NCI-H128 (cell line): ENCODE measurements around the gene PLBD1.

Source experiments
- DNase-seq: peaks from one replicate; lab custom pipeline; 2025; ENCODE audit not compliant: unreplicated experiment; lab: John Stamatoyannopoulos, UW

Gene PLBD1

DNA sequence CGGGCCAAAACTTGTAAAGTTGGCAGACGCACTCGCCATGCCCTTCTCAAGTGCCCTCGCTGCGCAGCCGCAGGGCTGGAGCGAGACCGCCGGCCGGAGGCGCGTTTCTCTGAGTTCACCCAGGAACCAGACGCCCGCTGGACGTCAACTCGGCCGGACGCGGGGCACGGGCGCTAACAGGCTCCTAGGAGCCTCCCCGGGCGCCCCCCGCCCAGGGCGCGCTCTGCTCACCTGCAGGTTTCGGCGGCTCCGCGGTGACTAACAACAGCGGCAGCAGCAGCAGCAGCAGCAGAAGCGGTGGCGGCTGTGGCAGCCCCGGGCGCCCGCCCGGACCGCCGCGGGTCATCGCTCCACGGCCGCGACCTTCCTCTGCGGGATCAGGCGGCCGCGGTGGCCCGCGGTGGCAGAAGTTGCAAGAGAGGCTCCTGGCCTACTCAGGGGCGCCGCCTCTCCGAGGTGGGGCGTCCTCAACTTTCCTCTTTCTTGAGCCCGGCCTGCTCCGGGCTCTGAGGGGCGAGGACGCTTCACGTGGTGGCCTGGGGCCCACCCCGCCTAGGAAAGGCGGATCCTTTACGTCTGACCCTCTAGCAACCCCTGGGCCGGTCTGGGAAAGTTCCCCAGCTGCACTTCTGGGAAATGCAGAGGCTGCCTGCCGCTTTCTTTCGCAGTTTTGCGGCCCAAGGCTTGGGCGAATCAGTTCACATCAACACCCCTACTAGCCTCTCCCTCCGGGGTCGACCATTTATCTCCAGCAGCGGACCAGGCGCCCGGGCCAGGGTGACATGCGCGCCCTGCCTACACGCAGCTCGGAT lies at the start of gene PLBD1:
Gene PLBD1 (minus strand): TSS at position 533 of the 812 bp plus-strand sequence. CDS start 187 bp downstream, at position 346.
- DNase-seq, result no peak

GRCh38 chr12:14614704-14615121 lies 47.0 kb upstream of the PLBD1 start:
- DNase-seq, result no peak

DNA sequence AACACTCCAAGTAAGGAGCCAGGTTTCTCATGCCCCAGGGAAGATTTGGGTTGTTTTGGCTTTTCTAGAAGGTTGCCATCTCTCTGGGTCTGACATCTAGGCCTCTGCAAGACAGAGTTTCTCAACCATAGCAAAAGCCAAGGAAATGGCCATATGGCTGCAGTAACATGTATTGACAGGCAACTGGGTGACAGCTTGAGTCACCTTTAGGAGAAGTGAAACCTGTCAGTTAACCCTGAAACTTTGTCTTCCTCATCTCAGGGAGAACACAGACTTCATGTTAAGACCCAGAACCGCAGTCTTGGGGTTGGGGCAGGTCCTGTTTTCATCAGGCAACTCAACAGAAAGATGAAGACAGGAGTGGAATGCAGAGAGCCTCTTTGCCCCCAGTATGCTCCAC lies 46.0 kb upstream of the PLBD1 start:
- DNase-seq, result no peak

DNA sequence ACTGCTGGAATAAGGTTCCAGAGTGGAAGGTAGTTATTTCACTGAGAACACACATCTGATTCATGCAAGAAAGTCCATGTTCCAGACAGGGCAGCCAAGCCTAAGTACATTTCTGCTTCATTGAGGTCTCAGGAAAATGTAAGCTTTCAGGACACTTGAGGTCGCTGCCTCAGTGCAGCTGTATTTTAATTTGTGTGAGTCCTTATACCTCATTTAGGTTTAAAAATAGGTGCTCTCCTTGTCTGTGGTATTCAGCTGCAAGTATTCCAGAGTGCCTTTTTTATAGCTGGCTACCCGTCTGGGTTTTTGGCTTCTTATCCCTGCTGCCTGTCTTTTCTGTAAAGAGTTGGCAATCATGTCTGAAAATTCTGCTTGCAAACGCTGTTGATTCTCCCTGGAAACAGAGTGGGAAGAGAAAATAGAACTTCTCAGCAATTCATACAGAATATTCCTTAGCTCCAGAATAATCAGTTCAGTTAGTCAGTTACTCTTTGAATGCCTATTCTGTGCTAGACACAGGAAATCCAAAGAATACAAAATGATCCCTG lies 45.3 kb upstream of the PLBD1 start:
- DNase-seq, result no peak

DNA sequence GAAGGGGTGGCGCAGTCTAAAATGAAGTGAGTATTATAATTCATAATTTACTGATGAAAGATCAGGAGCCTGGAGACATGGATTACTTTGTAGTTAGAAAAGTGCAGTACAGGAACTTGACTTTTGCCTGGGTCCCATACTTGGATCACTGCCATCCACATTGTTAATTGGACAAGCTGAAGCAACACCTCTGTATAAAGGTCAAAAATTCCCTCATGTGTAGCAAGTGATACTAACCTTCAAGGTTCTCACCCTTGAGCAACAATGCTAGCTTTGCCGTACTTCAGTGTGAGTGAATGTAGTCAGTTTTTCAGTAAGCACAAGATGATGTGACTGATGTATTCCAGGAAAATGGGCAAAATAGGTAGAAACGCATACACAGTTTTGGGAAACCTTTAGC lies 44.6 kb upstream of the PLBD1 start:
- no peak for DNase-seq

DNA sequence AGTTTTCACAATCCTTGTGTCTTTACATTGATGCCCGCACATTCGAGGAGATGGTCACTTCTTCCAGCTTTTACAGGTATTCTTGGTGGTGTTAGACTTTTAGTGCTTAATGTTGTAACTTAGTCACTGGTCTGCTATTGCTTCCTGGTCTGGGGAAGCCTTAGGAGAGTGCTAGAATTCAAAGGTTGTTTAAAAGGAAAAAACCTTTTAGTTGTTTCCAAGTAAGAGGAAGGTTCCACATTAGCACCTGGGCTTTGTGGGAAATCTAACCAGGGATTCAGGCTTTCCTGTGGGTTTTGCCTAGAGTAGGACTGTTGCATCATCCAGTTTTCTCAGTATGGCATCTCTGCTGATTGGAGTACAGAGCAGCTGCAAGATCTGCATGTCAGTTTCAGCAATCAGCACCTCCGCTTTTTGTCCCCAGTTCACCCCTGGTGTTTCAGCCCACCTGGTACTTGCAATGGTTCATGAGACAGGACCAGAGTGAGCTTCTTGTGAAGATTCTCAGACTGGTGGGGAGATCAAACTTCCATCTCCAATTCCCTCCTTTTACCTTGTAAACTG lies 44.0 kb upstream of the PLBD1 start:
- DNase-seq, result no peak

DNA sequence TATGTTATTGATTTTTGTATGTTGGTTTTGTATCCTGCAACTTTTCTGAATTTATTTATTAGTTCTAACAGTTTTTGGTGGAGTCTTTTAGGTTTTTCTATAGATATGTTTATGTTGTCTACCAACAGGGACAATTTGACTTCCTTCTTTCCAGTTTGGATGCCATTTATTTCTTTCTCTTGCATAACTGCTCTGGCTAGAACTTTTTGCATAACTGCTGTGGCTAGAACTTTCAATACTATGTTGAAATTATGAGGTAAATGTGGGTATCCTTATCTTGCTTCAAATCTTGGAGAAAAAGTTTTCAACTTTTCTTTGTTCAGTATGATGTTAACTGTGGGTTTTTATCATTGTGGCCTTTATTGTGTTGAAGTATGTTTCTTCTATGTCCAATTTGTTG lies 39.9 kb upstream of the PLBD1 start:
- no peak for DNase-seq

GRCh38 chr12:14605401-14605989 lies 37.8 kb upstream of the PLBD1 start:
- DNase-seq, result no peak

DNA sequence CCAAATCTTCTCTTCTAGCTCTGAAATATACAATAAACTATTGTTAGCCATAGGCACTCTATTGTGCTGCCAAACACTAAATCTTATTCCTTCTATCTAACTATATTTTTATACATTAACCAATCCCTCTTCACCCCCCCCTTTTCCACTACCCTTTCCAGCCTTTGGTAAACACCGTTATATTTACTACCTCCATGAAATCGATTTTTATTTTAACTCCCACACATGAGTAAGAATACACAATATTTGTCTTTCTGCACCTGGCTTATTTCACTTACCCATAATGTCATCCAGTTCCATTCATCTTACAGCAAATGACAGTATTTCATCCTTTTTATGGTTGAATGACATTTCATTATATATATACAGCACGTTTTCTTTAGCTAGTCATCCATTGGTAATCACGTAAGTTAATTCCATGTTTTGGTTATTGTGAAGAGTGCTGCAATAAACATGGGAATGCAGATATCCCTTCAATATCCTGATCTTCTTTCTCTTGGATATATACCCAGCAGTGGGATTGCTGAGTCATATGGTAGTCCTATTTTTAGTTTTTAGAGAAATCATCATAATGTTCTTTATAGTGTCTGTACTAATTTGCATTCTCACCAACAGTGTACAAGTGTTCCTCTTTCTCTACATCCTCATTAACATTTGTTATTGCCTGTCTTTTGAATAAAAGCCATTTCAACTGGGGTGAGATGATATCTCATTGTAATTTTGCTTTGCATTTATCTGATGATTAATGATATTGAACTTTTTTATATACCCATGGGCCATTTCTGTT lies 34.2 kb upstream of the PLBD1 start:
- DNase-seq, result no peak

DNA sequence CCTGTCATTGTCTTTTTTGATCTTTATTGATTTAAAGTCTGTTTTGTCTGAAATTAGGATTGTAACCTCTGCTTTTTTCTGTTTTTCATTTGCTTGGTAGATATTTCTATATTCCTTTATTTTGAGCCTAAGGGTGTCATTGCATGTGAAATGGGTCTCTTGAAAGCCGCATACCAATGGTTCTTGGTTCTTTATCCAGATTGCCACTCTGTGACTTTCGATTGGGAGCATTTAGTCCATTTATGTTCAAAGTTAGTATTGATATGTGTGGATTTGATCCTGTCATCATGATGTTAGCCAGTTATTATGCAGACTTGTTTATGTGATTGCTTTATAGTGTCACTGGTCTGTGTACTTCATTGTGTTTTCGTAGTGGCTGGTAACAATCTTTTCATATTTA lies 29.8 kb upstream of the PLBD1 start:
- DNase-seq, result no peak

- DNase-seq, result no peak
Measured at GRCh38 chr12:14591719-14592118, 24.0 kb upstream of the PLBD1 start.

GRCh38 chr12:14589169-14590004 lies 21.7 kb upstream of the PLBD1 start:
- no peak for DNase-seq

GRCh38 chr12:14588571-14588970 lies 20.9 kb upstream of the PLBD1 start:
- DNase-seq, result no peak

- no peak for DNase-seq
Measured at GRCh38 chr12:14578646-14579045, 11.0 kb upstream of the PLBD1 start.

GRCh38 chr12:14577344-14577743 lies 9.7 kb upstream of the PLBD1 start:
- DNase-seq, result no peak

- no peak for DNase-seq
Measured at GRCh38 chr12:14576896-14577295, 9.2 kb upstream of the PLBD1 start.

GRCh38 chr12:14575585-14575984 lies 7.9 kb upstream of the PLBD1 start:
- DNase-seq, result no peak

- DNase-seq, result no peak
Measured at GRCh38 chr12:14573118-14573517, 5.4 kb upstream of the PLBD1 start.

DNA sequence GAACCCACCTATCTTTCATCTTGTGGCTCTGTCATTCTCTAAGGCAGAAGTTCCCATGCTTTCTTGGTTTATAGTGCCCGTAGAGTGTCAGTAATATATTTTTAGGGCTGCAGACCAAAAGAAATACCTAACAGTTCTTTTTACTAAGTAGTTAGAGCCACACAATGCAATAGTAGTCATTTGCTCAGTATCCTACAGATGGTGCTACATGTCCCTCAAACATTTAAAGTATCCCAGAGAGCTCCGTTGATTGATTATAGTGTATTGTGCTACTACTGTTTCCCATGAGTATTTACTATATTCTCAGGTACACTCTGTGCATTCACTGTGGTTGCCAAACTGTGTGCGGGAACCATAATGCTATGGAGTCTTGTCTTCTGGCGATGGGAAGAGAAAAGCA lies 4.7 kb upstream of the PLBD1 start:
- no peak for DNase-seq

DNA sequence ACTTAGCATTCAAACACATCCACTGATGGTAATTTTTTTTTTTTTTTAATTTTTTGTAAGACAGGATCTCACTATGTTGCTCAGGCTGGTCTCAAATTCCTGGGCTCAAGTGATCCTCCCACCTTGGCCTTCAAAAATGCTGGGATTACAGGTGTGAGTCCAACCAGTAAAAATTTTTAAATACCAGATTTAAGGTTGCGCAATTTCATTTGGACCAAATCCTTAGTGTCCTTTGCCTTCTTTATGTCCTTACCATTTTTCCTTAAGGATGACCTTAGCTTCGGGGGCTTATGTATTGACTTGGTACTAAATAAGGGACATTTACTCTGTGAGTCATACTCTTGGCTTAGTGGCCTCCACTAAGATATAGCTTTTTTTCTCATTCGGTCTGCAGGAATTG lies 4.1 kb upstream of the PLBD1 start:
- DNase-seq, result no peak
